ENCODE data around the gene PLEKHA6.
"Not testable (repeated sequence)": the region's sequence is repeated elsewhere in the genome, so short reads cannot be mapped to it uniquely, and the experiment has no call there.

Gene PLEKHA6

DNA sequence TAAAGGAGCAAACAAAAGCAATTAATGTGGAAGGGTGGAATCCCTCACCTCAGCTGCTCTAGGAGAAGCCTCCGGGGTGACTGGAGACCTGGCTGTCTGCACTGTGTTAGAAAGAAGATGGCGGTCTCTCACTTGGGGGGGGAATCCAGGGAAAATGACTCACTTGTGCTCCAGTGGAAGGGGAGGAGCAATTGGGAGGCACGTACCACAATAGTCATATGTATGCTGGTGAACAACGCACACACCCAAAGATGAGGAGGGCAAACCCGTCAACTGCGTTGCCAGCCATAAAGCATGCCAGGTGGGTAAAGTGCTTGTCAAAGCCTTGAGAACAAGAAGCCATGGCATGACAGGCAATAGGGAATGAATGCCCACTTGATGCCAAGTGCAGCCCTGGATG, 22.1 kb downstream of the PLEKHA6 start:
- DNase-seq (ENCODE audit: low read depth): no peak

DNA sequence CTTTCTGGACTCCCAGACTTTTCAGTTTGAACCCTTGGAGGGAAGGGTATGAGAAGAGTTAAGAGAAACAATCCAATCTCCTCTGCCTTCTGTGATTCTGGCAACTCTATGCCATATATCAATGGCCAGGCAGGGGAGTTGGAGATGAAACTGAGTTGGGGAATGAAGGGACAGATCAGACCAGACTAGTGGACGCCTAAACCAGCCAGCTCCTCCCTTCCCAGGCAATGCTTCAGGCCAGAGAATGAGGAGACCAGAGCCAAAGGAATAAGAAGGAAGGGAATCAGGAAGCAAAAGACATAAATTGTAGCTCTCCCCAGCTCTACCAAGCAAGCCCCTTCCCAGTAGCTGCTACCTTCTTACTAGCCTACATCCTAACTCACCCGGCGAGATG, 22.7 kb downstream of the PLEKHA6 start:
- DNase-seq (ENCODE audit: low read depth): no peak

DNA sequence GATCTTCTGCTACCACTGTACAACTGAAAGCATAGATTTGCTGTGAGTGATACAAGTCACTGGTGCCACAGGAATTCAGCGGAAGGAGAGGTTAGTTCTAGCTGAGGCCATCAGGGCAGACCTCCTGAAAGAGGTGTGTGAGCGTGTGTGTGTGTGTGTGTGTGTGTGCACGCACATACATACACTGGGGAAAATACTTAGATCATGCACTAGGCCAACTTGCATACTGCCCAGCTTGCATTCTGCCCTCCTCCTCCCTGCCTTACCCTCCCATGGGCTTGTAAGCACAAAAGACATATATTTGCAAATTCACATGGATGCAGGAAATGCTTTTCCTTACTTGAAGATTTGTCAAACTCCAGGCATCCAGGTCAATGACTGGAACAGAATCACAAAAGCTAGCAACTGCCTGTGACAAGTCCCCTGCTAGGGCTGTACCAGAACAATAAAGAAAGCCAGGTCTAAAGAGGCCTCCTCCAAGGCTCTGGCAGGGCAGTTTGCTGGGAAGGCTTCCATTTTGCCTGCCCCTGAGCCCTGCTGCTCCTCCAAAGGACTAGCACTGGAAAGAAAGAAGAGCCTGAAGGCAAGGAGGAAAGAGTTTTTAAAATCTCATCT, 23.2 kb downstream of the PLEKHA6 start:
- DNase-seq (ENCODE audit: low read depth): no peak

DNA sequence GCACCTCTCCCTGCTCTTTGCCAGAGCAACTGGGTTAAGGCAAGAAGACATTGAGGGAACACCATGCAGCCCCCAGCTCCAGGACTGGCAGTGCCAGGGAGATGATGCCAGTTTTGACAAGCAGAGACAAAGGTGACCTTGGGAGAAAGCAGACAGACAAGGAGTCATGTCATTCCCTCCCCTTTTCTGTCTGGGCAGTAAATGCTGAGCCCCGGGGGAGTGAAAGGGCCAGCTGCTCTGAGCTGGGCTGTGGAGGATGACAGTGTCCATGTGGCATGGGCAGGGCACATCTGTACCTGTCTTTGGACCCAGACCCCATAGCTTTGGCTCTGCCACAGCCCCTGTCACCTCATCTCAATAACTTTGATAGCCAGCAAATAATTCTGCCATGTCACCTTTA, 24.2 kb downstream of the PLEKHA6 start:
- DNase-seq (ENCODE audit: low read depth): no peak

DNA sequence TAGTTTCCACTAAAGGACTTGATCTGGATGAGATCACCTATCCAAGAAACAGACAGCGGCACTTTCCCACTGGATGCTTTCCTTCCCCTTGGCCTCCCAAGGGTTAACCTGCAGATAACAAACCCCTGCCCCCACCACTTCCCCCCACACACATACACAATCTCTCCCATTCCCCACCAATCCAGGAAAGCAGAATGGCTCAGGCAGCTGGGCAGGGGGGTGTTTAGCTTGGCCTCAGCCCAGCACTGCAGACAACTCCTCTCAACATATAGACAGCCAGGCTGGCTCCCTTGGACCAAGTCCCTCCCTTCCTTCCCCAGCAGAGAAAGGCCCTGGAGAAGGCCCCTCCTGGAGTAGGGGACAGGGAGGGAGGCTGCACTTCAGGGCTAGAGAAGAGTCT, 24.6 kb downstream of the PLEKHA6 start:
- no peak for DNase-seq (ENCODE audit: low read depth)

DNA sequence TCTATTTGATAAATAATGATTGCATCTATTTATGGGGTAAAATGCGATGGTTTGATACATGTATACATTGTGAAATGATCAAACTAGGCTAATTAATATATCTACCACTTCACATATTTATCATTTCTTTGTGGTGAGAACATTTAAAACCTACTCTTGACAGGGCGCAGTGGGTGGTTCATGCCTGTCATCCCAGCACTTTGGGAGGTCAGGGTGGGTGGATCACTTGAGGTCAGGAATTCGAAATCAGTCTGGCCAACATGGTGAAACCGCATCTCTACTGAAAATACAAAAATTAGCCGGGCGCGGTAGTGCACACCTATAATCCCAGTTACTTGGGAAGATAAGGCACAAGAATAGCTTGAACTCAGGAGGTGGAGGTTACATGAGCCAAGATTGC, 25.3 kb downstream of the PLEKHA6 start:
- no peak for DNase-seq (ENCODE audit: low read depth)

DNA sequence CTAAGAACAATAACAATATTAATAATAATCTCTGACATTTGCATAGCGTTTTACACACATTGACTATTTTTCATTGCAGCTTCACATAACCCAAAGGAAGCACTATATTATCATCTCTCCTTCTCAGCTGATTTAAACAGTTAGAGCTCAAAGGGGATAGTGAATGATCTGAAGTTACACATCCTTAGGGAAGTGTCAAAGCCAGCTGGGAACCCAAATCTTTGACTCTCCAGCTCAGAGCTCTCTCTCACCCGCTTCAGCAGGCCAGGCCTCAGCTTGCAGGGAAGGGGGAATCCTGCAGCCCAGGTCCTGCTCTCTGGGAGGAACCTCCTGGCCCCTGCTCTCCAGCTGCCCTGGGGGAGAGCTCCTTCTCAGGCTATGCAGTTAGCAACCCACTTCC, 26.3 kb downstream of the PLEKHA6 start:
- no peak for DNase-seq (ENCODE audit: low read depth)

DNA sequence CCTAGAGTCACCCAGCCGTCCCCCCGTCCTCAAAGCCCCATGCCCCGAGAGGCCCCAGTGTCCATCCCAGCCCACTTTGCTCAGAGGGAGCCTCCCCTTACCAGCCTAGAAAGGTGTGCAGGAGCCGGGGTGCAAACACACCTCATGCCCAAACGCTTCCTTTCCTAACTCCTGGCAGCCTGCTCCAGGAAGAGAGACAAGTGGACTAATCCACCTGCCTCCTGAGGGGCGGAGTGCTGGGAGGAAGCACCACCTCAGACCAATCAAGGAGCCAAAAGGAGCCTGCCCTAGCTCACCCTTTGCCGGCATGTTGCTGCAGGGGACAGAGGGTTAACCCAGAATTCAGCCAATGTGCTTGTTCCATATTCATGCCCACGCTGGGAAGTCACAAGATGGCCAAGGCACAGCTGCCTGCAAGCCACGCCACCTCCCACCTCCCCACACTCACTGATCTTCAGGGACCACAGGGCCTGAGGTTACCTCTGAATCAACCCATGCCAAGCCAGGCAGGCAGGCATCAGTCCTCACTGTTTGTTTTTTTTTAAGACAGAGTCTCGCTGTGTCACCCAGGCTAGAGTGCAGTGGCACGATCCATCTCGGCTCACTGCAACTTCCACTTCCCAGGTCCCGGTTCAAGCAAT, 27.8 kb downstream of the PLEKHA6 start:
- DNase-seq (ENCODE audit: low read depth): no peak

DNA sequence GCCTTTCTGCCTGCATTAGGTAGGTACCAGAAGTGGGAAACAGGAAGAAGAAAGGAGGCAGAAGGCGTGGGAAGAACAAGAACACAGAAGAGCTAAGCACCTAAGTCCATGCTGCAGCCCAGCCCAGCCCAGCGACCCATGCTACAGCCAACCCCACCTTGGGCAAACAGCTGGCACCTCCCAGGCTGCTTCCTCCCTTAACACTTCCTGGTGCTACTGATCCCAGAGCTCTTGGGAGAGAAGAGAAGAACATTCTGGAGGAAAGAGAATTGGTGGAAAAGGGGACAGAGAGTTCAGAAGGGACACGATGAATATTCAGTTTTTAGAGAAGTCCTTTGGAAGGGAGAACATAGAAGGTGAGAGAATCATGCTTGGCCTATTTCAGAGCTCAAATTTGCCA, 28.5 kb downstream of the PLEKHA6 start:
- DNase-seq (ENCODE audit: low read depth): no peak

DNA sequence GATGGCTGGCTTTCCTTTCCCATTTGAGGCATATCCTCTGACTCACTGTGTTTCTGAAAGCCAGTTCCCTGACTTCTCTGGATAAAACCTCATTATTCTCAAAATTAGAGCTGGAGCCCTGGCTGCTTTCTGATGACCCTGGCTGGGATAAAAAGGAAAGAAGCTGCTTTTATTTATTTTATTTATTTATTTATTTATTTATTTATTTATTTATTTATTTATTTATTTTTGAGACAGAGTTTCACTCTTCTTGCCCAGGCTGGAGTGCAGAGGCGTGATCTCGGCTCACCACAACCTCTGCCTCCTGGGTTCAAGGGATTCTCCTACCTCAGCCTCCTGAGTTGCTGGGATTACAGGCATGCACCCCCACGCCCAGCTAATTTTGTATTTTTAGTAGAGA, 31.9 kb downstream of the PLEKHA6 start:
- not testable (repeated sequence) for DNase-seq (ENCODE audit: low read depth)

DNA sequence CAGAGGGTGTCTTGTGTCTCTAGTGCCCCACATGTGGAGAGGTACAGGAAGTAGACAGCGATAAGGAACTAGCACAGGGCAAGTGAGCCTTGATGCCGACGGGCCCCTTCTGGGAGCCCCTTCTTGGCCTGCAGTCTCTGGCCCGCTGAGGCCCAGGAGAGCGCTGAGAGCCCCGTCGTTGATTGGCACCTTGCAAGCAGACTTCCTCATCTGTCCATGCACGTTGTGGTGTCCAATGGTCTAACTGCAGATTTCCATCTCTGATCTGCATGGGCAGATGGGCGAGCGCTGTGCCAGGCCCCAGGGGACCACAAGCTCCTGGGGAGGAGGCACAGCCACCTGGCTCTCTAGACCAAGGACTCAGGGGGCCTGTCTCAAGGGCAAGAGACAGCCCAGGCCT, 32.4 kb downstream of the PLEKHA6 start:
- no peak for DNase-seq (ENCODE audit: low read depth)

DNA sequence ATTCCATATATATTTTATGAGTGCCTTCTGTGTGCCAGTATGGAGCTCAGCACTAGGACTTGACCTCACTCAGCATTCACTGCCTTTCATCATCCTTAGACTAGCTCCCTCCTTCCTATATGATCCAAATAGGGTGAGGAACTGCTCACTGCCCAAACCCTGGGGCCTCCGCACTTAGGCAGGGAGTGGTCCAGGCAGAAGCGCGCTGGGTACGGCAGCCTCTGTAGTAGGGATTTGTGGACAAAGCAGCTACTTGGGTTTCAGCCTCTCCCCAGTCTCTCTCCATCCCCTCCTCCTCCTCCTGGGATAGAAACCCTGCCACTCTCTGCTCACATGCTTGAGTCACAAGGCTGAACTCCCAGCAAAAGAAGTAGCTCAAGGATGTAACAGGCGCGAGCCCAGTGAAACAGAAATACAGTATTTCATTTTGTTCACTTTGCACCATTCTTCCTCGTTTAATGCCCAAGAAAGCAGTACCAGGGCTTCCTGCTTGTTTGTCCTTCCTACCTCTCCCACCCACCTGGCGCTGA, 32.9 kb downstream of the PLEKHA6 start:
- no peak for DNase-seq (ENCODE audit: low read depth)

DNA sequence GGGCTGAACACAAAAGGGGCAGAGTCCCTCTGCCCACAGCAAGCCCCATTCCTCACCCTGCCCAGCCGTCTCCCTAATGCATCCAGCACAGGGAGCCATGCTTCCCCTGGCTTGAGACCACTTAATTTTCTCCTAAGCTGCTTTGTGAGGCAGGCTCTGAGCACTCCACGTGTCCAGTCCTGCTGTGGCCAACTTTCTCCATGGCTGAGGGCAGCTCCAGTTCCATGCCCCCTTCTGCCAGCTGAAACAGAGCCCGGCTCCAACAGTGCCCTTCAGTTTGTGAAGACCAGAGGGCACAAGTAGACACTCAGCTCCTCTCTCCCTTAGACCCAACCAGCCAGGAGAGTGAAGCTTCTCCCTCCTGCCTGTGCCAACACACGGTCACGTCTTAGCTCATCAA, 33.8 kb downstream of the PLEKHA6 start:
- no peak for DNase-seq (ENCODE audit: low read depth)

DNA sequence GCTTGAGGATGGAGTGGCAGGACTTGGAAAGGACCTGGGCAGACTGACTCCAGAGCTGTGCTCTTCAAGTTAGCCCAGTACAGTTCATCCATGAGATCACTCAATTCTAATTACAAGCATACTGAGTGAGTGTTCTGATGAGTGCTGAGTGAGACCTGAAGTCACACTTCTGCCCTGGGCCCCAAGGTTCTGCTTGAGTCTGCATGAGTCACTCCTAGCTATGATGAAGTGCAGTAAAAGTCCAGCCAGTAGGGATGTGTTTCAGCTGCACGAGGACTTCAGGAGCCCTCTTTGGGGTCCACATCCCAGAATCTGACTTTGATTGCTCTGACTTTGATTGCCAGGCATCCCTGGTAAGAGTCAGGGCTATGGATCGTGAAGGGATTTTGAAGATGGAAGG, 35.8 kb downstream of the PLEKHA6 start:
- peak; percentile 45 for DNase-seq (ENCODE audit: low read depth)

DNA sequence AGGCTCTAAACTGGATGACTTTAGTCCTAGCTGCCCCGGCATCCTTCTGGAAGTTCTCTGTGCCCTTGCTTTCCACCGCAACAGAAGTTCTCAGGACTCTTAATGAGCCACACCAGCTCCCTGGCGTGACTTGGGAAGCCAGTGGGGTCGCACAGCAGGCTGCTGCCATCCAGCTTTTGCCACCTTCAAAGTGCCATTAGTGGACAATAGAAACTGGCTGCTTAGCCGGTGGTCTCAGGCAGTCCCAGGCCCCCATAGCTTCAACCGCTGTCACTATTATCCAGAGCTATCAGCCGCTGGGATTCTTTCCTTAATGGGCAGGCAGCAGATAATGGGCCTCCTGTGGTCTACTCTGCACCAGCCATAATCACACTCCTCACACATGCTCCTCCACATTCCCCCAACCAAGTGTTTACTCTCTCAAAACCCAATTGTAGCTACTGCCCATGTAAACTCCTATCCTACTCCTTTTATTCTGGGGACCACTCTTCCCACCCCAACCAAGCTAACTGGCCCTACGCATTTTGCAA, 37.3 kb downstream of the PLEKHA6 start:
- no peak for DNase-seq (ENCODE audit: low read depth)

DNA sequence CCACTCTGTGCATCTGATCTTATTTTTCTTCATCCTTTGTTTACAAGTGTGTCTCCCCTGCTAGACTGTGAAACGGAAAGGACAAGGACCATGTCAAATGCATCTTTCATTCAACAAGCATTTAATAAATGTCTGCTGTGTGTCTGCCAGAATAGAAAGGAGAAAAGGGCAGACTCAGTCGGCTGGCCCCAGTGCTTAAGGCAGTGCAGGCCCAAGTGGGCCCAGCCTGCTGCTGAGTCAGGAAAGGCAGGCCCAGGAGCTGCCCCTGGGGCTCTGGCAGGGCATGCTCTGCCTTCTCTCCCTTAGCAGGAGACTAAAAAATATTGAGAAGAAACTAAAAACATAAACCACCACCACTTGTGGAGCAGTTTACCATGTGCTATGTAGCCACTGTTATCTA, 38.1 kb downstream of the PLEKHA6 start:
- peak; percentile 40 for DNase-seq (ENCODE audit: low read depth)

DNA sequence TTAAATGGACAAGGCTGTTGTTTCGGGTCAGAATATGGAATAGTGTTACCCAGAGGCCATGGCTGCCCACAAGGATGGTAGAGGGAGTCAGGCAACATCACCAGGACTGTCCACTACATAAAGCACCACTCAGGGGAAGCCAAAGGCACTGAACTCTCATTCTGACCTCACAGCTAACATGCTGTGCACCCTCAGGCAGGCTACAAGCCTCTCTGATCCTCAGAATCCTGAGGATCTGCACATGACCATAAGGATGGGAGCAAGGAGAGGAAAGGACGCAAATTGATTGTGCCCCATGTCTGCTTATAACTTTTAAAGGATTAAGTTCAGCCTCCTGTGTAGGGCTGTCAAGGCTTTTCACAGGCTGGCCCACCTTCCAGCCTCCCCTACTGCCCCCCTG, 38.7 kb downstream of the PLEKHA6 start:
- DNase-seq (ENCODE audit: low read depth): no peak

DNA sequence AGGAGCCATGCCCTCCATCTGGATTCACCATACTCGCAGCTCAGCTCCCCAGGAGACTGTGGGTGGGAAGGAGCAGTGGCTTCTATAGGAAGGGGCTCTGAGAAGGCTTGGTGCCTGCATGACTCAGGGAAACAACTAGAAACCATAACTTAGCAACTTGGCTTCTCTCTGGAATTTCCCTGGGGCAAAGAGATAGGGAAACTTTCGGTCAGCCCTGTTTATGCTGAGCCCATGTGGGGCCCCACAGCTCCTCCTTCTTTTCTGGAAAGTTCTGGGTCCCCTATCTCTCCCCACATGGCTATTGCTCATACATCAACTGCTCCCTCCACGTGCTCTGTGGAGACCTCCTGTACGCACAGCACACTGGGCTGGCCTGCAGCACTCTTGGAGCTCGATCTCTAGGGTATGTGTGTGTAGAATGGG, 39.3 kb downstream of the PLEKHA6 start:
- DNase-seq (ENCODE audit: low read depth): peak; percentile 64

DNA sequence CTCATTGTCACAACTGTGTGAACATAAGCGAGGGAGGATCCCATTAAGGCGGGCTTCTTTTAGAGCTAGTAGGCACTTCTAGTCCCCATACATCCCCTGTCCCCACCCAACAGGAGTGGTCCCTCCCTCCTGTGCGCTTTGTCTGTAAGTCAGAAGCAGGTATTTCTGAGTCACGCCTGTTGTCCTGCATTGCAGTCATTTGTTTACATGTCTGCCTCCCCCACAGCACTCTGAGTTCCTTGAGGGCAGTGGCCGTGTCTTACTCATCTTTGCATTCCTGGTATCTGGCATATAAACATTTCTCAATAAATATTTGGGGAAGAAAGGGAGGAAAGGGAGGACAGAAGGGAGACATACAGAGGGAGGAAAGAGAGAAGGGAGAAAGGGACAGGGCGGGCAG, 40.3 kb downstream of the PLEKHA6 start:
- DNase-seq (ENCODE audit: low read depth): peak; percentile 13

DNA sequence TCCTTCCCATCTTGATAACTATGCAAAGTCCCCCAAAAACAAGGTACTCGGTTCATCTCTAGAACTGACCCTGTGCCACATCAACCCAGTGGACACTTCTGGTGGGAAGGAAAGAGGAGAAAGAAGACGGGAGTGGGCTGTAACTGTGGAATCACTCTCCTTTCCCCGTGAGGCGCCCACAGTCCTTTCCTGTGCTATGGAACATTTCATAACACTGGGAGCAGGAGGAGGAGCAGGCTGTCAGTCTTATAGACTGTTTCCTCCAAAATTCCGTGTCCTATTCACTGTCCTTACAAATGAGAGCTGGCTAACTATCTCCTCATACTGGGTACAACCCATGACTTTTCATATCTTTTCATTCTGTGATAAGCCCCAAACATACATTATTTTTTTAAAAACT, 40.7 kb downstream of the PLEKHA6 start:
- DNase-seq (ENCODE audit: low read depth): no peak

DNA sequence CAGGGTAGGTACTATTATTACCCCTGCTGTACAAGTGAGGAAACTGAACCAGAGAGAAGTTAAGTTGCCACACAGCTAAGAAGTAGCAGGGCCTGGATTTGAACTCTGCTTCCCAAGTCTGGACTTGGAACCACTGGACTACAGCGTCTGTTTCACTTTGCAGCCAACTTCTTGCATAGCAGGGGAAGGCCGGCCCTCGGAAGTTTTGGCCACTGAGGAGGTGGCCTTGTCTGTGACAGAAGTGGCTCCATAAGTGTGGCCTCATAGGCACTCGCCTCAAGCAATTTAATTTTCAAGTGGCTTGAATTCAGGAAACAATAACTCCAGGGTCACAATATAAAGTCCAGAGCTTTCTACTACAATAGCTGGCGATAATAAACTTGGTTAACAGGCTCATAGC, 41.4 kb downstream of the PLEKHA6 start:
- DNase-seq (ENCODE audit: low read depth): no peak

DNA sequence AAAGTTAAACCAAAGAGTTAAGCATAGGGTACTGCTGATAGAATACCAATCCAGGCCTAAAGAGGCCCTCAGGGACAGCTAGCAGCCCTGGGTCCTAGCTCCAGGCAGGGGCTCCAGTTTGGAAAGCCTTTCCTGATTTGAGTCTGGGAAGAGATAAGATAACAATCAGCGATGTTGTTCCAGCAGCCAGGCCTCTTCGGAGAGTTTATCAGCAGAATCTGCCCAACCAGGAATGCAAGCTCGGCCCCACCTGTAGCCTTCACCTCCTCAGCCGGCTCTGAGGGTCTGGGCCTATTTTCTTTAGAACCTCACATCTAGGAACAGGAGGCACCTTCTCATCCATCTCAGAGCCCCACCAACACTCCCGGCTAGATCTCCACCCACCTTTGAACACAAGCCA, 42.6 kb downstream of the PLEKHA6 start:
- DNase-seq (ENCODE audit: low read depth): no peak

DNA sequence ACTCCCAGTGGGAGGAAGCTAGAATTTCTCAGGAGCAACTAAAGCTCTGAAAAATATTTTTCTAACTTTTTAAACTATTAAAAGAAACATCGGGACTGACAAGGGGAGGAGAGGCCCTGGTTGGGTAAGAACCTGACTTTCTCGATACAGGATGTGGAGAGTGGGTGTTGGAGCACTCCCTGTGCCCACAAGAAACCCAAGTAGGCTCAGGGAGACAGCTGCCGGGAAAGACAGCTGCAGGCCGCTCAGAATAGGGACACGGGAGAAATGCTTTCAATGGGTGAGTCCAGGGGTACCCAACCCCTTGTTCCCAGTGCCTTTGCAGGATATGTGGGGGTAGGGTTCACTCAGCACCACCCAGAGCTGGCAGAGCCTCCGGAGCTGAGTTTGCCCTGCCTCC, 43.6 kb downstream of the PLEKHA6 start:
- no peak for DNase-seq (ENCODE audit: low read depth)
